ENCODE measurements around the gene BRMS1L. TPM values are rescaled to one million over a fixed set of nuclear protein-coding genes. Genes with fewer than 3 reads are reported as not detected.

The BRMS1L gene
- total and polyA plus RNA-seq, 2 of the 4 experiments (the other 2 are of a cell fraction) = 1.8 to 6.2 TPM

- Histone ChIP-seq H3K23ac (ENCODE audit: low read depth, low read length) (peak overlapping the region; percentile 88), H3K9me1 (ENCODE audit: insufficient read depth, low read length) (no peaks in the 10 kb centered on the region; the same call in 1 of the 2 replicates), H4K8ac (ENCODE audit: low read depth in 2 of 2, low read length in 2 of 2) (peak overlapping the region in 1 of 2 experiments; percentile 82; a peak in 2 of 4 replicates), H2AFZ (replicated peaks; ENCODE audit: low read length, poor library complexity) (peak overlapping the region; percentile 93), H3K18ac (ENCODE audit: low read depth, low read length) (no peak overlapping the region; the same call in 1 of the 2 replicates), H3K14ac (replicated peaks; ENCODE audit: low read depth, low read length) (peak overlapping the region; percentile 55), H3K4me1 (ENCODE audit: control insufficient read depth, insufficient read depth, low read length) (peaks cover 2% of the 10 kb centered on the region; the same call in 1 of the 2 replicates), H3K27me3 (ENCODE audit: control insufficient read depth, insufficient read depth, low read length) (no peaks in the 10 kb centered on the region), H2BK120ac (ENCODE audit: low read depth, low read length) (0 out of 2 replicates have a peak overlapping the region, but pooled peaks have one; percentile 49), H4K91ac (ENCODE audit: insufficient read depth, low read depth, low read length) (0 out of 2 replicates have a peak overlapping the region, but pooled peaks have one; percentile 68), H2BK20ac (ENCODE audit: low read depth, low read length) (no peak overlapping the region), H2AK9ac (replicated peaks; ENCODE audit: low read depth, low read length, poor library complexity) (peak overlapping the region; percentile 71), H2BK15ac (ENCODE audit: low read depth, low read length) (no peak overlapping the region), H3K9ac (ENCODE audit: low read depth, low read length) (peak overlapping the region; percentile 82), H3K4ac (ENCODE audit: low read depth, low read length) (peak overlapping the region; percentile 77; the same call in 1 of the 2 replicates), H4K5ac (ENCODE audit: low read depth, low read length) (no peak overlapping the region; the same call in 1 of the 2 replicates), H3K4me3 (ENCODE audit: insufficient read depth, low read depth, low read length) (peak overlapping the region; percentile 99), H2BK5ac (ENCODE audit: low read depth, low read length, poor library complexity, severe bottlenecking) (peak overlapping the region; percentile 65), H3K9me3 (ENCODE audit: control insufficient read depth, insufficient read depth, low read length) (no peaks in the 10 kb centered on the region), H3K4me2 (ENCODE audit: low read depth, low read length) (peak overlapping the region; percentile 100), H3K36me3 (ENCODE audit: control insufficient read depth, insufficient read depth, low read length) (no peaks in the 10 kb centered on the region), H3K56ac (ENCODE audit: extremely low read depth, insufficient read depth, low read length) (peak overlapping the region; percentile 51), H3K27ac (ENCODE audit: insufficient read depth, low read length) (peak overlapping the region; percentile 91), H4K20me1 (ENCODE audit: insufficient read depth, low read length) (peaks cover 16% of the 10 kb centered on the region), H3K79me1 (ENCODE audit: low read depth in 1 of 2, low read length in 2 of 2) (peaks cover 7 to 25% of the 10 kb centered on the region in 2 experiments), H2AK5ac (ENCODE audit: low read depth, low read length) (0 out of 2 replicates have a peak overlapping the region, but pooled peaks have one; percentile 7)
- dilution Hi-C loops (cut with HindIII; ENCODE audit: low sequenced_read_pairs, unreplicated experiment) = no loop called here
- TF ChIP-seq NFE2L2 (IDR thresholded peaks at IDR 0.05; ENCODE audit: low read depth, low read length) (no peak), MAZ (IDR thresholded peaks at IDR 0.05; ENCODE audit: borderline replicate concordance, low read depth, low read length) (no peak), POLR2A (IDR thresholded peaks at IDR 0.05; ENCODE audit: low read depth, low read length) (no peak), MXI1 (IDR thresholded peaks at IDR 0.05; ENCODE audit: borderline replicate concordance, low read depth, low read length) (no peak), FOS (IDR thresholded peaks at IDR 0.05; ENCODE audit: low read depth, low read length) (no peak), CHD1 (IDR thresholded peaks at IDR 0.05; ENCODE audit: low read depth, low read length) (no peak), RAD21 (IDR thresholded peaks at IDR 0.05; ENCODE audit: low read length) (no peak), RFX5 (IDR thresholded peaks at IDR 0.05; ENCODE audit: low read depth, low read length) (no peak), CEBPB (IDR thresholded peaks at IDR 0.05; ENCODE audit: low read depth, low read length) (no peak), SMC3 (IDR thresholded peaks at IDR 0.05; ENCODE audit: low read depth, low read length) (no peak), RCOR1 (IDR thresholded peaks at IDR 0.05; ENCODE audit: insufficient replicate concordance, low read length) (no peak)
- BruUV-seq (replicated peaks) = no TSS peak
- in situ Hi-C loops (cut with MboI; ENCODE audit: low sequenced_read_pairs) = loop anchor here (25.0 kb wide), 1 partner anchor 671 kb away; no protein-coding TSS in a partner anchor
- 6% methylated on average over 3 of the region's 11 CpGs; no CpG with 5 or more reads in 1 of the 2 experiments for WGBS, 2 experiments (ENCODE audit: extremely low coverage in 2 of 2, insufficient read length in 1 of 2)
- POLR2A ChIA-PET (ENCODE audit: unreplicated experiment) = no interaction called here
- no peak for ATAC-seq (ENCODE audit: low read depth)
- DNase-seq = no peak
- CTCF ChIA-PET = interaction anchor here (2.9 kb wide), 1 partner anchor 10 kb away, joined by 10 read pairs; no protein-coding TSS in a partner anchor
- intact Hi-C loops (cut with micrococcal nuclease) = loop anchor here (5.0 kb wide), 2 partner anchors 61 to 121 kb away; no protein-coding TSS in a partner anchor
Measured at GRCh38 chr14:35808076-35808637, 18.0 kb upstream of the BRMS1L start.

Data from IMR-90 (cell line).